Stimulated activated CD4-positive, alpha-beta T cell treated with anti-CD3 and anti-CD28 coated beads, Interleukin-12 subunit alpha, Interleukin-12 subunit beta, amount 100 ng/mL, for 24 hours (primary cell): Measurements from ENCODE around the gene NSA2.
"Not testable (repeated sequence)": the region's sequence is repeated elsewhere in the genome, so short reads cannot be mapped to it uniquely, and the experiment has no call there.

Experiments
- DNase-seq, 2 experiments: peaks; one replicate each; pipeline ENCODE4 v3.0.0-alpha.2; 2020; ENCODE audit warnings: low read depth in 2 of 2

Gene NSA2

GRCh38 chr5:74766849-74767578 lies at the start of gene NSA2, which contains the start of gene GFM2:
NSA2 (plus strand) TSS chr5:74767249; CDS start chr5:74767361, 112 bp downstream.
GFM2 (minus strand) TSS chr5:74767117; CDS start chr5:74763742, 3,375 bp downstream.
- peak; percentile 89 to 90 for DNase-seq

GRCh38 chr5:74717596-74717995 lies 49.5 kb upstream of the NSA2 start:
- no peak for DNase-seq

- DNase-seq, result no peak
Observed at GRCh38 chr5:74722271-74722670, 44.8 kb upstream of the NSA2 start.

- DNase-seq, result no peak
Observed at GRCh38 chr5:74725331-74725730, 41.7 kb upstream of the NSA2 start.

- DNase-seq, result no peak
Observed at GRCh38 chr5:74736759-74737158, 30.3 kb upstream of the NSA2 start.

GRCh38 chr5:74738406-74738805 lies 28.6 kb upstream of the NSA2 start:
- no peak for DNase-seq

GRCh38 chr5:74748742-74749141 lies 18.3 kb upstream of the NSA2 start:
- not testable (repeated sequence) for DNase-seq

- no peak for DNase-seq
Observed at GRCh38 chr5:74761241-74761640, 5.8 kb upstream of the NSA2 start.

- no peak for DNase-seq
Observed at GRCh38 chr5:74762599-74762998, 4.5 kb upstream of the NSA2 start.

GRCh38 chr5:74763504-74763903 lies 3.5 kb upstream of the NSA2 start:
- no peak for DNase-seq

- DNase-seq, result no peak
Observed at GRCh38 chr5:74765201-74765600, 1.8 kb upstream of the NSA2 start.

- DNase-seq, result no peak
Observed at GRCh38 chr5:74765929-74766328, 1.1 kb upstream of the NSA2 start.

GRCh38 chr5:74766418-74766848 lies 616 bp upstream of the NSA2 start:
- DNase-seq, result no peak

- no peak for DNase-seq
Observed at GRCh38 chr5:74767579-74767913, 497 bp downstream of the NSA2 start.

GRCh38 chr5:74772359-74772758 lies 5.3 kb downstream of the NSA2 start:
- no peak for DNase-seq

GRCh38 chr5:74778609-74779008 lies 11.6 kb downstream of the NSA2 start:
- DNase-seq, result no peak

- DNase-seq, result no peak
Observed at GRCh38 chr5:74786851-74787250, 19.8 kb downstream of the NSA2 start.

GRCh38 chr5:74787424-74787823 lies 20.4 kb downstream of the NSA2 start:
- DNase-seq, result no peak

GRCh38 chr5:74791669-74792068 lies 24.6 kb downstream of the NSA2 start:
- DNase-seq, result not testable (repeated sequence)

- DNase-seq, result no peak
Observed at GRCh38 chr5:74798977-74799911, 32.2 kb downstream of the NSA2 start.

GRCh38 chr5:74801197-74801596 lies 34.1 kb downstream of the NSA2 start:
- DNase-seq, result no peak

- no peak for DNase-seq
Observed at GRCh38 chr5:74801941-74802340, 34.9 kb downstream of the NSA2 start.

- no peak for DNase-seq
Observed at GRCh38 chr5:74810915-74811314, 43.9 kb downstream of the NSA2 start.
